AML-193 (cell line): ENCODE results near the gene RTN1.
"Not testable (repeated sequence)": the region's sequence is repeated elsewhere in the genome, so short reads cannot be mapped to it uniquely, and the experiment has no call there.

ENCODE experiments used
- DNase-seq, 2 experiments: peaks; one replicate each; lab custom pipeline; 2025; lab: John Stamatoyannopoulos, UW

RTN1 gene

GRCh38 chr14:59705245-59705644 lies 165.3 kb downstream of the RTN1 start:
- no peak for DNase-seq

GRCh38 chr14:59704054-59704645 lies 166.4 kb downstream of the RTN1 start:
- DNase-seq: no peak

- peak; percentile 22 to 44 for DNase-seq
These were observed 171.1 kb downstream of the RTN1 start for GRCh38 chr14:59699442-59699841.

GRCh38 chr14:59698793-59699192 lies 171.8 kb downstream of the RTN1 start:
- peak in 1 of 2 experiments; percentile 1 for DNase-seq

- no peak for DNase-seq
These were observed 175.4 kb downstream of the RTN1 start for GRCh38 chr14:59695198-59695597.

- DNase-seq: no peak
These were observed 179.3 kb downstream of the RTN1 start for GRCh38 chr14:59691266-59691665.

- DNase-seq: no peak
These were observed 180.2 kb downstream of the RTN1 start for GRCh38 chr14:59690426-59690825.

GRCh38 chr14:59688224-59689170 lies 182.1 kb downstream of the RTN1 start:
- peak; percentile 59 to 61 for DNase-seq

GRCh38 chr14:59687663-59688062 lies 182.9 kb downstream of the RTN1 start:
- DNase-seq: no peak

GRCh38 chr14:59679872-59680271 lies 190.7 kb downstream of the RTN1 start:
- no peak for DNase-seq

GRCh38 chr14:59678352-59678751 lies 192.2 kb downstream of the RTN1 start:
- no peak for DNase-seq

GRCh38 chr14:59677771-59678231 lies 192.8 kb downstream of the RTN1 start:
- no peak for DNase-seq

GRCh38 chr14:59675394-59675793 lies 195.2 kb downstream of the RTN1 start:
- no peak for DNase-seq

GRCh38 chr14:59664741-59665140 lies 205.8 kb downstream of the RTN1 start:
- no peak for DNase-seq

GRCh38 chr14:59657769-59658168 lies 212.8 kb downstream of the RTN1 start:
- DNase-seq: no peak

GRCh38 chr14:59656473-59656872 lies 214.1 kb downstream of the RTN1 start:
- no peak for DNase-seq

GRCh38 chr14:59654131-59654530 lies 216.4 kb downstream of the RTN1 start:
- not testable (repeated sequence) for DNase-seq

GRCh38 chr14:59646832-59647231 lies 223.7 kb downstream of the RTN1 start:
- DNase-seq: not testable (repeated sequence)

GRCh38 chr14:59638885-59639284 lies 231.7 kb downstream of the RTN1 start:
- no peak for DNase-seq

GRCh38 chr14:59634617-59635016 lies 236.0 kb downstream of the RTN1 start:
- no peak for DNase-seq

- DNase-seq: no peak
These were observed 237.1 kb downstream of the RTN1 start for GRCh38 chr14:59633486-59633885.

GRCh38 chr14:59632381-59632780 lies 238.2 kb downstream of the RTN1 start:
- DNase-seq: peak; percentile 23 to 41

GRCh38 chr14:59631237-59631636 lies 239.3 kb downstream of the RTN1 start:
- DNase-seq: no peak
